WTC11 (cell line): ENCODE measurements around the gene BMP7. TPM values are rescaled to one million over a fixed set of nuclear protein-coding genes. Genes with fewer than 3 reads are reported as not detected.

ENCODE experiments used
- ATAC-seq: fragments of 200-7000 bp; cut with Tn5 transposase; 2 replicates; pipeline ENCODE4 v1.10.0; 2021; ENCODE audit warnings: mild to moderate bottlenecking, moderate library complexity
- CTCF ChIA-PET: fragments of 300-600 bp; sonication (Branson Sonifier 250); formaldehyde crosslinking; loops from one replicate; lab custom pipeline; 2021; ENCODE audit warnings: antibody characterized with exemption; lab: Charles Lee
- POLR2A ChIA-PET: fragments of 350-600 bp; sonication (Branson Sonifier 250); formaldehyde crosslinking; loops from one replicate; lab custom pipeline; 2021; ENCODE audit warnings: antibody characterized with exemption; lab: Charles Lee
- DNase-seq: peaks from one replicate; pipeline ENCODE4 v3.0.0; 2021; ENCODE audit warnings: low spot score
- H3K27ac Mint-ChIP-seq: 2 replicates; pipeline ENCODE4 v1.8.0; 2021; ENCODE audit warnings: mixed read lengths
- H3K27me3 Mint-ChIP-seq: 2 replicates; pipeline ENCODE4 v1.8.0; 2021; ENCODE audit warnings: low read depth, mild to moderate bottlenecking, moderate library complexity, mixed read lengths
- H3K36me3 Mint-ChIP-seq: 2 replicates; pipeline ENCODE4 v1.8.0; 2021; ENCODE audit warnings: mixed read lengths
- H3K4me1 Mint-ChIP-seq: 2 replicates; pipeline ENCODE4 v1.8.0; 2022; ENCODE audit warnings: mixed read lengths
- H3K4me3 Mint-ChIP-seq: 2 replicates; pipeline ENCODE4 v1.8.0; 2021; ENCODE audit warnings: mild to moderate bottlenecking, moderate library complexity, mixed read lengths
- H3K9me3 Mint-ChIP-seq: 2 replicates; pipeline ENCODE4 v1.8.0; 2021; ENCODE audit warnings: mixed read lengths
- AFF4 ChIP-seq: sonication (generic); formaldehyde crosslinking; IDR thresholded peaks from 2 replicates; pipeline ENCODE4 v1.8.1; 2023; ENCODE audit warnings: mild to moderate bottlenecking, missing genetic modification reagents, borderline replicate concordance
- ATF2 ChIP-seq: sonication (generic); formaldehyde crosslinking; IDR thresholded peaks from 2 replicates; pipeline ENCODE4 v1.8.1; 2022; ENCODE audit warnings: low read depth, missing genetic modification reagents, borderline replicate concordance
- HMGXB4 ChIP-seq: sonication (generic); formaldehyde crosslinking; IDR thresholded peaks from 2 replicates; pipeline ENCODE4 v1.8.1; 2023; ENCODE audit warnings: mild to moderate bottlenecking, moderate library complexity, missing genetic modification reagents
- IRF2 ChIP-seq: sonication (generic); formaldehyde crosslinking; IDR thresholded peaks from 2 replicates; pipeline ENCODE4 v1.8.0; 2022; ENCODE audit warnings: low read depth, missing genetic modification reagents, borderline replicate concordance
- NFE2L1 ChIP-seq: sonication (generic); formaldehyde crosslinking; IDR thresholded peaks from 2 replicates; pipeline ENCODE4 v1.8.1; 2023; ENCODE audit warnings: missing genetic modification reagents
- NR3C1 ChIP-seq: sonication (generic); formaldehyde crosslinking; conservative IDR thresholded peaks from 2 replicates; pipeline ENCODE4 v1.8.1; 2023; ENCODE audit warnings: low read depth, mild to moderate bottlenecking, missing genetic modification reagents
- SOX15 ChIP-seq: fragments of 250-450 bp; sonication (Bioruptor Pico); IDR thresholded peaks from 2 replicates; pipeline ENCODE4 v1.9.0; 2021; ENCODE audit warnings: mild to moderate bottlenecking
- SP1 ChIP-seq: sonication (generic); formaldehyde crosslinking; conservative IDR thresholded peaks from 2 replicates; pipeline ENCODE4 v1.8.1; 2022; ENCODE audit warnings: missing genetic modification reagents
- TCF7 ChIP-seq: sonication (generic); formaldehyde crosslinking; IDR thresholded peaks from 2 replicates; pipeline ENCODE4 v1.8.0; 2022; ENCODE audit warnings: mild to moderate bottlenecking, low read depth, missing genetic modification reagents, moderate library complexity
- TEAD4 ChIP-seq: sonication (generic); formaldehyde crosslinking; IDR thresholded peaks from 2 replicates; pipeline ENCODE4 v1.8.0; 2022; ENCODE audit warnings: mild to moderate bottlenecking, missing genetic modification reagents
- USF2 ChIP-seq: sonication (generic); formaldehyde crosslinking; IDR thresholded peaks from 2 replicates; pipeline ENCODE4 v1.8.1; 2023; ENCODE audit warnings: mild to moderate bottlenecking, missing genetic modification reagents, moderate library complexity
- ZBTB21 ChIP-seq: sonication (generic); formaldehyde crosslinking; IDR thresholded peaks from 2 replicates; pipeline ENCODE4 v1.8.1; 2023; ENCODE audit warnings: mild to moderate bottlenecking, missing genetic modification reagents, borderline replicate concordance
- ZNF263 ChIP-seq: sonication (generic); formaldehyde crosslinking; IDR thresholded peaks from 2 replicates; pipeline ENCODE4 v1.8.1; 2022; ENCODE audit warnings: low read depth, mild to moderate bottlenecking, moderate library complexity, missing genetic modification reagents
- ZNF532 ChIP-seq: fragments of 250-450 bp; sonication (Bioruptor Pico); IDR thresholded peaks from 2 replicates; pipeline ENCODE4 v1.9.0; 2021; ENCODE audit warnings: mild to moderate bottlenecking, borderline replicate concordance
- total RNA-seq: library from RNA; stranded (reverse); gene quantifications from 3 replicates; pipeline ENCODE4 v1.2.3, GENCODE V29; 2021

The BMP7 gene
- total RNA-seq, 1 experiment from 2014 or later = 40.7 TPM

- DNase-seq (no peak), ATAC-seq (no peak)
- Mint-ChIP-seq H3K4me1 (no peaks in the 10 kb centered on the region), H3K36me3 (no peaks in the 10 kb centered on the region), H3K27ac (no peak overlapping the region), H3K4me3 (no peak overlapping the region), H3K27me3 (peaks cover 2% of the 10 kb centered on the region; the same call in 1 of the 2 replicates), H3K9me3 (peaks cover 3% of the 10 kb centered on the region; the same call in 1 of the 2 replicates)
- ChIA-PET CTCF (interaction anchor here (1.0 to 1.7 kb wide), 2 partner anchors 103 to 191 kb away, joined by 4 to 6 read pairs; no protein-coding TSS in a partner anchor), POLR2A (no interaction called here)
- TF ChIP-seq USF2 (CRISPR knock-in tag) = no peak
- TF ChIP-seq ZBTB21 (CRISPR knock-in tag) = no peak
- no peak for TF ChIP-seq NFE2L1 (CRISPR knock-in tag)
- no peak for TF ChIP-seq SP1 (CRISPR knock-in tag)
- TF ChIP-seq ZNF263 (CRISPR knock-in tag) = no peak
- no peak for TF ChIP-seq HMGXB4 (CRISPR knock-in tag)
These were observed 124.9 kb downstream of the BMP7 start for GRCh38 chr20:57141492-57141891.

GRCh38 chr20:57140416-57140965 is 126.0 kb downstream of the BMP7 start:
- CTCF ChIA-PET = interaction anchor here (1.3 to 1.7 kb wide), 2 partner anchors 192 to 199 kb away, joined by 3 to 6 read pairs; no protein-coding TSS in a partner anchor

More at GRCh38 chr20:57140416-57140965, 126.0 kb downstream of the BMP7 start:
- DNase-seq = no peak
- no peak for TF ChIP-seq AFF4
- TF ChIP-seq ZNF532 (CRISPR knock-in tag) = no peak
- TF ChIP-seq IRF2 (CRISPR knock-in tag) = no peak
- TF ChIP-seq NR3C1 (CRISPR knock-in tag) = no peak
- TF ChIP-seq SOX15 (CRISPR knock-in tag) = no peak
- TF ChIP-seq TCF7 (CRISPR knock-in tag) = no peak
- no peak for TF ChIP-seq TEAD4 (CRISPR knock-in tag)
- TF ChIP-seq ATF2 (CRISPR knock-in tag) = no peak
- TF ChIP-seq, all 79 proteins: peak for 0
- POLR2A ChIA-PET = no interaction called here
- Mint-ChIP-seq H3K27ac (no peak overlapping the region), H3K36me3 (no peaks in the 10 kb centered on the region), H3K4me1 (no peaks in the 10 kb centered on the region), H3K9me3 (no peaks in the 10 kb centered on the region), H3K4me3 (no peak overlapping the region), H3K27me3 (peaks cover 2% of the 10 kb centered on the region; the same call in 1 of the 2 replicates)
- ATAC-seq = no peak; the same call in 1 of the 2 replicates
